HepG2 (cell line): ENCODE measurements around the gene PCSK6. TPM values are rescaled to one million over a fixed set of nuclear protein-coding genes. Genes with fewer than 3 reads are reported as not detected.

Experiments
- CEBPG ChIP-seq: IDR thresholded peaks from 2 replicates; pipeline ENCODE4 v1.6.1; 2016
- CREM ChIP-seq, 2 experiments: sonication (generic) in 1 of 2; formaldehyde crosslinking in 1 of 2; IDR thresholded peaks; 2 replicates each; pipeline versions ENCODE4 v1.4.0 to v1.6.1; 2016 to 2020; ENCODE audit warnings: antibody characterized with exemption in 1 of 2, mild to moderate bottlenecking in 1 of 2, missing genetic modification reagents in 1 of 2
- FOXA1 ChIP-seq, 2 experiments: fragments of 450-650 bp in 1 of 2; sonication (generic) in 1 of 2; formaldehyde crosslinking in 1 of 2; IDR thresholded peaks; 2 replicates each; pipeline versions ENCODE4 v1.4.0 to v1.6.1; 2016 to 2020; ENCODE audit warnings: missing genetic modification reagents in 1 of 2
- KAT7 ChIP-seq: IDR thresholded peaks from 2 replicates; pipeline ENCODE4 v1.6.1; 2018; ENCODE audit warnings: borderline replicate concordance, missing compliant biosample characterization
- MAFF ChIP-seq: IDR thresholded peaks from 2 replicates; pipeline ENCODE4 v1.6.1; 2011; ENCODE audit warnings: low read depth, low read length, improper control_type of control experiment
- TAF1 ChIP-seq: sonication (generic); formaldehyde crosslinking; IDR thresholded peaks from 2 replicates; pipeline ENCODE4 v1.4.0; 2020; ENCODE audit warnings: missing genetic modification reagents
- ZBTB20 ChIP-seq: sonication (generic); formaldehyde crosslinking; IDR thresholded peaks from 2 replicates; pipeline ENCODE4 v1.8.1; 2023; ENCODE audit warnings: missing genetic modification reagents, low read depth, mild to moderate bottlenecking, borderline replicate concordance
- ZFAT ChIP-seq: sonication (generic); formaldehyde crosslinking; conservative IDR thresholded peaks from 2 replicates; pipeline ENCODE4 v1.8.1; 2023; ENCODE audit warnings: missing genetic modification reagents, inconsistent platforms
- ZNF10 ChIP-seq: sonication (generic); formaldehyde crosslinking; IDR thresholded peaks from 2 replicates; pipeline ENCODE4 v1.4.0; 2020; ENCODE audit warnings: mild to moderate bottlenecking, low read depth, missing genetic modification reagents, borderline replicate concordance
- ZNF296 ChIP-seq: sonication (generic); formaldehyde crosslinking; conservative IDR thresholded peaks from 2 replicates; pipeline ENCODE4 v1.5.0; 2020; ENCODE audit warnings: mild to moderate bottlenecking, missing genetic modification reagents
- ZNF446 ChIP-seq: sonication (generic); formaldehyde crosslinking; IDR thresholded peaks from 2 replicates; pipeline ENCODE4 v1.5.0; 2020; ENCODE audit warnings: mild to moderate bottlenecking, missing genetic modification reagents
- ZNF747 ChIP-seq: sonication (generic); formaldehyde crosslinking; IDR thresholded peaks from 2 replicates; pipeline ENCODE4 v1.8.1; 2023; ENCODE audit warnings: missing genetic modification reagents, mild to moderate bottlenecking, borderline replicate concordance
- polyA plus RNA-seq, 8 experiments: library from polyadenylated mRNA; depleted of rRNA in 3 of 8; stranded (reverse) in 7 of 8; unstranded in 1 of 8; fragments of >200 nt; fragmentation: Illumina TruSeq in 4 of 8; extraction: Trizol in 4 of 8; gene quantifications; 2 replicates each; pipeline versions ENCODE4 v1.2.1 to v1.2.3, GENCODE V29; 2011 to 2016; ENCODE audit warnings: low read depth in 4 of 8, missing spikeins in 1 of 8, mixed read lengths in 1 of 8; ENCODE audit not compliant: insufficient read depth in 1 of 8
- total RNA-seq, 5 experiments: library from RNA; depleted of rRNA; stranded (reverse); fragments of >200 nt; fragmentation: Illumina TruSeq; extraction: Trizol; gene quantifications; 2 replicates each; pipeline ENCODE4 v1.2.3, GENCODE V29; 2016; ENCODE audit warnings: low read depth in 1 of 5
- TF ChIP-seq, protein P1 (sequence below): sonication (generic); formaldehyde crosslinking; IDR thresholded peaks from 2 replicates; pipeline ENCODE4 v1.4.0; 2020; ENCODE audit warnings: missing genetic modification reagents
- TF ChIP-seq, protein P2 (sequence below): sonication (generic); formaldehyde crosslinking; IDR thresholded peaks from 2 replicates; pipeline ENCODE4 v1.9.0; 2021; ENCODE audit warnings: missing genetic modification reagents, mild to moderate bottlenecking, borderline replicate concordance
- TF ChIP-seq, protein P3 (sequence below): sonication (generic); formaldehyde crosslinking; IDR thresholded peaks from 2 replicates; pipeline ENCODE4 v1.4.0; 2020; ENCODE audit warnings: missing genetic modification reagents
- TF ChIP-seq, protein P4 (sequence below): sonication (generic); formaldehyde crosslinking; IDR thresholded peaks from 2 replicates; pipeline ENCODE4 v1.8.0; 2022; ENCODE audit warnings: mild to moderate bottlenecking, missing genetic modification reagents; ENCODE audit not compliant: insufficient replicate concordance
- TF ChIP-seq, protein P5 (sequence below): sonication (generic); formaldehyde crosslinking; conservative IDR thresholded peaks from 2 replicates; pipeline ENCODE4 v1.4.0; 2020; ENCODE audit warnings: missing genetic modification reagents
- TF ChIP-seq, protein P6 (sequence below): sonication (generic); formaldehyde crosslinking; IDR thresholded peaks from 2 replicates; pipeline ENCODE4 v1.5.0; 2020; ENCODE audit warnings: missing genetic modification reagents

PCSK6 gene
- total and polyA plus RNA-seq, 2 of the 13 experiments (the other 11 are each of a cell fraction or from before 2014, with no cell fraction given) = 56.5 to 155 TPM

DNA sequence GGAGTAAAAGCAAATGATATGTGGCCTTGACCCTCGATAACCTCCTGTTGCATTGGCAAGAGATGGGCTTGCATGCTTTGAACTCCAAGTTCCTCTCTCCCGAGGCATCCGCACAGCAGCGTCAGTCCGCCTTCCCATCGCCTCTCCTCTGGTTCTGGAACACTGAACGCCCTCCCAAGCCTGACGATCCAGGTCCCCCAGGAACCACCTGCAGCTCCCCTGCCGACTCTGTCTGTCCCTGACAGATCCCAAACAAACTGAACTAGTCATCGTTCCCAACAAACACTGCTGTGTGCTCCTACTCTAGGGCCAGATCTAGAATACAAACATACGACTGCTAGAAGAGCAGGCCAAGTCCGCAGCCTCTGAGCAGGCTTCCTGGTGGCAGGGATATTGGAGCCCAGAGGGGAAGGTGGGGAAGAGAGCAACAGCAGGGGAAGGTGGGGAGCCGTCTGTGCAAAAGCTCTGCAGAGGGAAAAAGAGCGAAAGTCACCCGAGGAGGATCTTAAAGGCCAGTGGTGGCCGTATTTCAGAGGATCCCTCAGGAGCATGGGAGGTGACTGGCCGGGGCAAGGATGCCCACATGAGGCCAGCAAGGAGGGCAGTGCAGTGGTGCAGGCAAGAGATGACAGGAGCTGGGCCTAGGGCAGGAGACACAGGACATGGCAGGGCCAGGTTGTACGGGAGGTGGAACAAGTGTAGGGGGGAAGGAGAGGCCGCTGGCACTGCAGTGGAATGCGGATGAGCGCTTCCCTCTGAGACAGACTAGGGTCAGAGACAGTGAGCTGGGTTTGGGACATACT, 50.8 kb downstream of the PCSK6 start (continued):
- TF ChIP-seq, protein P1, sequence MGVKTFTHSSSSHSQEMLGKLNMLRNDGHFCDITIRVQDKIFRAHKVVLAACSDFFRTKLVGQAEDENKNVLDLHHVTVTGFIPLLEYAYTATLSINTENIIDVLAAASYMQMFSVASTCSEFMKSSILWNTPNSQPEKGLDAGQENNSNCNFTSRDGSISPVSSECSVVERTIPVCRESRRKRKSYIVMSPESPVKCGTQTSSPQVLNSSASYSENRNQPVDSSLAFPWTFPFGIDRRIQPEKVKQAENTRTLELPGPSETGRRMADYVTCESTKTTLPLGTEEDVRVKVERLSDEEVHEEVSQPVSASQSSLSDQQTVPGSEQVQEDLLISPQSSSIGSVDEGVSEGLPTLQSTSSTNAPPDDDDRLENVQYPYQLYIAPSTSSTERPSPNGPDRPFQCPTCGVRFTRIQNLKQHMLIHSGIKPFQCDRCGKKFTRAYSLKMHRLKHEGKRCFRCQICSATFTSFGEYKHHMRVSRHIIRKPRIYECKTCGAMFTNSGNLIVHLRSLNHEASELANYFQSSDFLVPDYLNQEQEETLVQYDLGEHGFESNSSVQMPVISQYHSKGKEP (CRISPR knock-in tag) = no peak
- no peak for TF ChIP-seq ZFAT (CRISPR knock-in tag)
- no peak for TF ChIP-seq ZNF446
- no peak for TF ChIP-seq ZNF10 (CRISPR knock-in tag)
- no peak for TF ChIP-seq FOXA1 (IDR thresholded peaks at IDR 0.05)
- peak; percentile 46; the same call in 1 of the 2 replicates for TF ChIP-seq FOXA1 (CRISPR knock-in tag; IDR thresholded peaks at IDR 0.05)
- TF ChIP-seq TAF1 (CRISPR knock-in tag) = peak; percentile 34; the same call in 1 of the 2 replicates
- TF ChIP-seq KAT7 (CRISPR knock-in tag) = no peak
- TF ChIP-seq CEBPG (CRISPR knock-in tag) = peak; percentile 78
- TF ChIP-seq ZBTB20 (CRISPR knock-in tag) = 0 out of 2 replicates have a peak, but pooled peaks have one; percentile 3
- TF ChIP-seq, protein P2, sequence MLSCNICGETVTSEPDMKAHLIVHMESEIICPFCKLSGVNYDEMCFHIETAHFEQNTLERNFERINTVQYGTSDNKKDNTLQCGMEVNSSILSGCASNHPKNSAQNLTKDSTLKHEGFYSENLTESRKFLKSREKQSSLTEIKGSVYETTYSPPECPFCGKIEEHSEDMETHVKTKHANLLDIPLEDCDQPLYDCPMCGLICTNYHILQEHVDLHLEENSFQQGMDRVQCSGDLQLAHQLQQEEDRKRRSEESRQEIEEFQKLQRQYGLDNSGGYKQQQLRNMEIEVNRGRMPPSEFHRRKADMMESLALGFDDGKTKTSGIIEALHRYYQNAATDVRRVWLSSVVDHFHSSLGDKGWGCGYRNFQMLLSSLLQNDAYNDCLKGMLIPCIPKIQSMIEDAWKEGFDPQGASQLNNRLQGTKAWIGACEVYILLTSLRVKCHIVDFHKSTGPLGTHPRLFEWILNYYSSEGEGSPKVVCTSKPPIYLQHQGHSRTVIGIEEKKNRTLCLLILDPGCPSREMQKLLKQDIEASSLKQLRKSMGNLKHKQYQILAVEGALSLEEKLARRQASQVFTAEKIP (CRISPR knock-in tag) = no peak
- TF ChIP-seq, protein P3, sequence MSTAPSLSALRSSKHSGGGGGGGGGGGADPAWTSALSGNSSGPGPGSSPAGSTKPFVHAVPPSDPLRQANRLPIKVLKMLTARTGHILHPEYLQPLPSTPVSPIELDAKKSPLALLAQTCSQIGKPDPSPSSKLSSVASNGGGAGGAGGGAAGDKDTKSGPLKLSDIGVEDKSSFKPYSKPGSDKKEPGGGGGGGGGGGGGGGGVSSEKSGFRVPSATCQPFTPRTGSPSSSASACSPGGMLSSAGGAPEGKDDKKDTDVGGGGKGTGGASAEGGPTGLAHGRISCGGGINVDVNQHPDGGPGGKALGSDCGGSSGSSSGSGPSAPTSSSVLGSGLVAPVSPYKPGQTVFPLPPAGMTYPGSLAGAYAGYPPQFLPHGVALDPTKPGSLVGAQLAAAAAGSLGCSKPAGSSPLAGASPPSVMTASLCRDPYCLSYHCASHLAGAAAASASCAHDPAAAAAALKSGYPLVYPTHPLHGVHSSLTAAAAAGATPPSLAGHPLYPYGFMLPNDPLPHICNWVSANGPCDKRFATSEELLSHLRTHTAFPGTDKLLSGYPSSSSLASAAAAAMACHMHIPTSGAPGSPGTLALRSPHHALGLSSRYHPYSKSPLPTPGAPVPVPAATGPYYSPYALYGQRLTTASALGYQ = peak; percentile 83; the same call in 1 of the 2 replicates
- TF ChIP-seq CREM (IDR thresholded peaks at IDR 0.05) = no peak
- no peak for TF ChIP-seq CREM (CRISPR knock-in tag; IDR thresholded peaks at IDR 0.05)
- TF ChIP-seq, protein P4, sequence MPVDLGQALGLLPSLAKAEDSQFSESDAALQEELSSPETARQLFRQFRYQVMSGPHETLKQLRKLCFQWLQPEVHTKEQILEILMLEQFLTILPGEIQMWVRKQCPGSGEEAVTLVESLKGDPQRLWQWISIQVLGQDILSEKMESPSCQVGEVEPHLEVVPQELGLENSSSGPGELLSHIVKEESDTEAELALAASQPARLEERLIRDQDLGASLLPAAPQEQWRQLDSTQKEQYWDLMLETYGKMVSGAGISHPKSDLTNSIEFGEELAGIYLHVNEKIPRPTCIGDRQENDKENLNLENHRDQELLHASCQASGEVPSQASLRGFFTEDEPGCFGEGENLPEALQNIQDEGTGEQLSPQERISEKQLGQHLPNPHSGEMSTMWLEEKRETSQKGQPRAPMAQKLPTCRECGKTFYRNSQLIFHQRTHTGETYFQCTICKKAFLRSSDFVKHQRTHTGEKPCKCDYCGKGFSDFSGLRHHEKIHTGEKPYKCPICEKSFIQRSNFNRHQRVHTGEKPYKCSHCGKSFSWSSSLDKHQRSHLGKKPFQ = no peak
- TF ChIP-seq, protein P5, sequence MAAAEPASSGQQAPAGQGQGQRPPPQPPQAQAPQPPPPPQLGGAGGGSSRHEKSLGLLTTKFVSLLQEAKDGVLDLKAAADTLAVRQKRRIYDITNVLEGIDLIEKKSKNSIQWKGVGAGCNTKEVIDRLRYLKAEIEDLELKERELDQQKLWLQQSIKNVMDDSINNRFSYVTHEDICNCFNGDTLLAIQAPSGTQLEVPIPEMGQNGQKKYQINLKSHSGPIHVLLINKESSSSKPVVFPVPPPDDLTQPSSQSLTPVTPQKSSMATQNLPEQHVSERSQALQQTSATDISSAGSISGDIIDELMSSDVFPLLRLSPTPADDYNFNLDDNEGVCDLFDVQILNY = 0 out of 2 replicates have a peak, but pooled peaks have one; percentile 3
- TF ChIP-seq ZNF296 = no peak
- no peak for TF ChIP-seq ZNF747 (CRISPR knock-in tag)
- TF ChIP-seq, protein P6, sequence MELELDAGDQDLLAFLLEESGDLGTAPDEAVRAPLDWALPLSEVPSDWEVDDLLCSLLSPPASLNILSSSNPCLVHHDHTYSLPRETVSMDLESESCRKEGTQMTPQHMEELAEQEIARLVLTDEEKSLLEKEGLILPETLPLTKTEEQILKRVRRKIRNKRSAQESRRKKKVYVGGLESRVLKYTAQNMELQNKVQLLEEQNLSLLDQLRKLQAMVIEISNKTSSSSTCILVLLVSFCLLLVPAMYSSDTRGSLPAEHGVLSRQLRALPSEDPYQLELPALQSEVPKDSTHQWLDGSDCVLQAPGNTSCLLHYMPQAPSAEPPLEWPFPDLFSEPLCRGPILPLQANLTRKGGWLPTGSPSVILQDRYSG (CRISPR knock-in tag) = no peak
- TF ChIP-seq MAFF = no peak
